ENCODE results near the gene BCKDHA.
"Not testable (repeated sequence)": the region's sequence is repeated elsewhere in the genome, so short reads cannot be mapped to it uniquely, and the experiment has no call there.

The BCKDHA gene

DNA sequence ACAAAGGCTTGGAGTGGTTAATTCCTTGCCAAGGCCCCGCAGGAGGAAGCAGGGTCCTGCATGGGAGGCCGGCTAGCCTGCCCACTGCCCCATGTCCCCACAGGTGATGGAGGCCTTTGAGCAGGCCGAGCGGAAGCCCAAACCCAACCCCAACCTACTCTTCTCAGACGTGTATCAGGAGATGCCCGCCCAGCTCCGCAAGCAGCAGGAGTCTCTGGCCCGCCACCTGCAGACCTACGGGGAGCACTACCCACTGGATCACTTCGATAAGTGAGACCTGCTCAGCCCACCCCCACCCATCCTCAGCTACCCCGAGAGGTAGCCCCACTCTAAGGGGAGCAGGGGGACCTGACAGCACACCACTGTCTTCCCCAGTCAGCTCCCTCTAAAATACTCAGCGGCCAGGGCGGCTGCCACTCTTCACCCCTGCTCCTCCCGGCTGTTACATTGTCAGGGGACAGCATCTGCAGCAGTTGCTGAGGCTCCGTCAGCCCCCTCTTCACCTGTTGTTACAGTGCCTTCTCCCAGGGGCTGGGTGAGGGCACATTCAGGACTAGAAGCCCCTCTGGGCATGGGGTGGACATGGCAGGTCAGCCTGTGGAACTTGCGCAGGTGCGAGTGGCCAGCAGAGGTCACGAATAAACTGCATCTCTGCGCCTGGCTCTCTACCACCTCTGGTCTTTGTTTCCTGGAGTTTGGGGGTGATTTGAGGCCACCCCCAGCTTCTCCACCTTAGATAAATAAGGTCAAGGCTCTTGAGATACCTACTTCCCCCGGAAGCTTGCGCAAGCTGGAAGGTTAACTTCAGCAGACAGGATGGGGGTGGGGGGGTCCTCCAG, 26.9 kb downstream of the BCKDHA start:
- FAIRE-seq (no peak), DNase-seq (ENCODE audit: insufficient read length, low spot score) (no peak)

GRCh38 chr19:41425174-41426115, 27.8 kb downstream of the BCKDHA start:
- DNase-seq (ENCODE audit: insufficient read length, low spot score), result no peak
- FAIRE-seq, result no peak

- DNase-seq (ENCODE audit: insufficient read length, low spot score) (no peak), FAIRE-seq (no peak)
Observed at GRCh38 chr19:41426116-41426841, 28.7 kb downstream of the BCKDHA start.

DNA sequence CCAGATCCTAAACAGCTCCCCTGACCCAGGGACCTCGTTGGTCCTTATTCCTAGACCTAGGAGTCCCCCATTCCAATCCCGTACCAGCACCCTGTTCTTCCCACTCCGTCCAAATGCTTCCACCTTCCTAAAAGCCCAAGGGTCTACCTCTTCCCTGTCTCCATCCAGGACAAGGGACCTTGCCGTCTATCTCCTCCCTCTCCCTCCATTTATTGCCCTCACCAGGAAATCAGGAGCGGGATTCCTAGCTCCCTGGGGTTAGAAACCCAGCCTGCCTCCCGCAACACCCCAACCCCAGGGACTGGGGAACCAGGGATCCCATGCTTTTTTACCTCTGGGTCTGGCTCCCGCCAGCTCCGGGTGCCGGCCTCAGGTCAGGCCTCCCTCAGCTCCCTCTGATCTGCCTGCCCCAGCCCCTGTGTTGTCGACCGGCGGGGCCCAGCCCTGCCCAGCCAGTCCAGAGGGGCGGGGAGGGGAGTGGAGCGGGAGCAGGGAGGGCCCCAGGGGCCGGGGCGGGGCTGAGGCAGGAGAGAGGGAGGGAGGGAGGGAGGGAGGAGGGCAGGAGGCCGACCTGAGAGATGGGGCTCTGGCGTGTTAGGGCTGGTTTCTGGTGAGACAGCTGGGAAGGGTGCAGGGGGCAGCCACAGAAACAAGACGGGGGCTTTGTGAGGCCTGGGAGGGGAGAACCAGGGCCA, 29.5 kb downstream of the BCKDHA start, which contains the start of gene B3GNT8:
TSS of gene B3GNT8 (minus strand) at position 423 of the 695 bp plus-strand sequence. CDS start 596 bp downstream, outside the sequence.
- DNase-seq (ENCODE audit: insufficient read length, low spot score) (no peak), FAIRE-seq (no peak)

- DNase-seq (ENCODE audit: insufficient read length, low spot score), result no peak
- FAIRE-seq, result no peak
Observed at GRCh38 chr19:41427647-41428480, 30.2 kb downstream of the BCKDHA start.

- DNase-seq (ENCODE audit: insufficient read length, low spot score) (no peak), FAIRE-seq (no peak)
Observed at GRCh38 chr19:41428481-41428859, 30.9 kb downstream of the BCKDHA start.

DNA sequence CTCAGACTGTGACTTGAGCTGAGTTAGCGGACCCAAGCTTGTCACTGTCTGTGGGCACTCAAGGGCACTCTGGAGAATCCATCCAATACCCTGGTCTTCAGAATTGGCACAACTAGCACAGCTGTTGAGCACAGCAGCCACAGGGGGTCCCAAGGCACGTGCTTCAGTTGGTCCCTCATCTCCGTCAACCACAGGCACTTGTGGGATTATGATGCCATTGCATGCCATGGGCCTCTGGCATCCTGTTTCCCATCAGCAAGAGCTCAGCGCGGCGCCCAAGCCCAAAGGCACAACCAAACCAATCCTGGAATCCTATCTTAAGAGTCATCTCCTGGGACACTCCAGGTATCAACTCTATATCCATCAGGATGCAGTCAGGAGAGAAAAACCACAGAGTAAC, 33.3 kb downstream of the BCKDHA start:
- FAIRE-seq (no peak), DNase-seq (ENCODE audit: insufficient read length, low spot score) (no peak)

DNA sequence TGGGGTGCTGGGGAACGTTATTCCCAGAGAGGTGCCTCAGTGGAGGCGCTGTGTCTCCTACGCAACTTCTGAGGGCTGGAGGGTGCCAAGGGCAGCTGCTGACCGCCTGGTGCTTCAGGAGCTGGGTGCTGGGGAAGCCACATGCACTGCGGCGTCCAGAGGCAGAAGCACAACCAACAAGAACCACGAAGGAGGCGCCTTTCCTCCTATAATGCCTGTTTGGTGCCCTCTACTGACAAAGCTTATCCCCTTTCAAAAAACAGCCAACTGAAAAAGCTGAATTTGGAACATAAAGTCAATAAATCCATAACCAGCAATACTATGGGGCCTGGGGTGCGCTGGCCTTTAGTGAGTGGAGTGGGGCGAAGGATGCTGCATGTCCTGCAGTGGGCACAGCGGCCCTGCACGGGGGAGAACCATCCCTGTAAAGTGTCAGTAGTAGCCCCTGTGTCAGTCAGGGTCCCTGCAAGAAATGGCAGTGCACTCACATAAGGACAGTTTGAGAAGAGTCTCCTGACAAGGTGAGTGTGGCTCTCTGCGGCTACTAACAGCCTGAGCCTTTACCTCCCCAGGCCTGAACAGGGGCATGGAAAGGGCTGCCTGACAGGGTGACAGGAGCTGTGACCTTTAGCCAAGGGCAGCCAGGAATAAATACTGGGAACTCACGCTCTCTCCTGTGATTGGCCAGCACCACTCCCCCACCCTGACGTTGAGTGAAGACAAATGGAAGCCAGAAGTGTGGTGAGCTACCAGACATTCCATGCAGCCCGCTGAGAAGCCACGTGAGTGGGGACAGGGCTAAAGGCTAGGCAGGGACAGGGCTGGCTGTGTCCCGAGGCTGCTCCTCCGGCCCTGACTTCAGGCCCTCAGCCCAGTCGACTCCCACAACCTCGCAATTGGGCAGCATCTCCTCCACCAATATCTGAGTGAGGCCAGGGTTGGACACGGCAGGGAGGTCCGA, 34.1 kb downstream of the BCKDHA start:
- FAIRE-seq (no peak), DNase-seq (ENCODE audit: insufficient read length, low spot score) (no peak)

- no peak for DNase-seq (ENCODE audit: insufficient read length, low spot score)
- FAIRE-seq, result no peak
Observed at GRCh38 chr19:41433171-41433570, 35.6 kb downstream of the BCKDHA start.

GRCh38 chr19:41434450-41434849, 36.8 kb downstream of the BCKDHA start:
- no peak for FAIRE-seq
- no peak for DNase-seq (ENCODE audit: insufficient read length, low spot score)

GRCh38 chr19:41435376-41435775, 37.8 kb downstream of the BCKDHA start:
- not testable (repeated sequence) for FAIRE-seq; DNase-seq (ENCODE audit: insufficient read length, low spot score)

GRCh38 chr19:41435936-41436673, 38.5 kb downstream of the BCKDHA start:
- DNase-seq (ENCODE audit: insufficient read length, low spot score), result no peak
- no peak for FAIRE-seq

DNA sequence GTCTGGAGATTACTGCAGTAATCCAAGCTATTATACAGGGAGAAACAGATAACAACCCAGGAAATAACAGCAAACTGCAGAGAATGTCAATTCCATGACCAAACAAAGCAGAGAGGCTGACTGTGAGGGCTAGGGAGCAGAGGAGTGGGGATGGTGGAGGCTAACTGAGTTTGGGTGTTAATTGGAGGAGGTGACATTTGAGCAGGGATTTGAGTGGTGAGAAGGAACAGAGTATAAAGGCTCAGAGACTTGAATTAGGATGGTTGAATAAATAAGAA, 39.0 kb downstream of the BCKDHA start:
- no peak for DNase-seq (ENCODE audit: insufficient read length, low spot score)
- FAIRE-seq, result no peak

DNA sequence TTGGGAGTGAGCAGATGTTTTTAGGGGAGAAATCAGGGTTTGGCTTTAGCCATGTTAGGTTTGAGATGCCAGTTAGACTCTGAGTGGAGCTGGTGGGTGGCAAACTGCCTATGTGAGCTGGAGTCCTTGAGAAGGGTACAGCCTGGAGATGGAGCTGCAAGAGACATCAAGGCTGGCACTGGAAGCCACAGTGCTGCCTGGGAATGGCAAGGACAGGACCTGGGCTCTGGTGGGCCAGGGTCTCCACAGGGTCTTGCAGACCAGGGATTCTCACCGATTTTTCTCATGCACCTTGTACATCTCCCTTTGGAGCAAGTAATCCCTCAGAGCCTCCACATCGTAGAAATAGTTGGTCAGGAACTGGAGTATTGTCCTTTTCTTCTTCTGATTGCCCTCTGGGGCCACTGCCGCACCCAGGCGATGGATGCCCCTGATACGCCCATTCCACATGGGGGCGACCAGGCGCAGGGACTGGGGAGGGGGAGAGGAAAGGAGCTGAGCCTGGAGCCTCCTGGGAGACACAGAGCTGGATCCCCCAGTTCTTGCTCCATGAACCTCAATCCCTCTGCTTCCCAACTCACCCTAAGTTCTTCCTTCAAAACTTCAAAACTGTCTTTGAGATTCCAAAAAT, 40.4 kb downstream of the BCKDHA start:
- no peak for FAIRE-seq
- no peak for DNase-seq (ENCODE audit: insufficient read length, low spot score)

DNA sequence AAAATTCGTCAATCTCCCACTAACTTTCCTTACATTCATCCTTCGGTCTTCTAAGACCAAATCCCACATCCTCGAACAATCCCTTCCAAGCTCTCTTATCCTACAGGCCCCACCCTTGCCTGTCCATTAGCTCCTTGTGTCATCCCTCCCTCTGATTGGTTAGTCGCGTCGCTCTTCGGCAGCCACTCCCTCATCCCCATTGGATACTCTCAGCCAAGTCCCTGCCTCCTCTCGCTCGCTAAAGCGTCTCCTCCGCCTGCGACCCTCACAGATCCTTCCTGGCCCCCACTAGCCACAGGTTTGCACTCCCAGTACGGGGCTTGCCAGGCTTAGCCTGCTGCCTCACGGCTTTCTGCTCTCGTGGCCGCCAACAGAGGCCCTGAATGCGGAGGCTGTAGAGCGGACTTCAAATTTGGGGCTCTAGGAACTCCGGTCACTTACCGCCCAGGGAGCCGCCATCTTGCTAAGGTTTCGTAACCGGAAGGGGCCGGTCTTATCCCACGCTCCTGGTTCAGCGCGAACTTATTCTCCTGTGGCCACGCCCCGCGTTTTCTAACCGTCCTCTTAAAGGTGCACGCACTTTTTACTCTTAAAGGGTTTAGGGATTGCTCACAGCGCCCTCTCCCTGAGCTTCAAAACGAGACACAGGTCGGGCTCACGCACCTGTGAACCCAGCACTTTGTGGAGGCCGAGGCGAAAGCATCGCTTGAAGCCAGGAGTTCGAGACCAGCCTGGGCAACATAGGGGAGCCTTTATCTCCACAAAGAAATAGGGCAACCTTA, 42.0 kb downstream of the BCKDHA start, which contains the start of gene DMAC2:
TSS of gene DMAC2 (minus strand) at position 472 of the 782 bp plus-strand sequence. CDS start at position 459, 13 bp downstream.
- peak; percentile 99 for DNase-seq (ENCODE audit: insufficient read length, low spot score)
- peak; percentile 94 for FAIRE-seq

GRCh38 chr19:41441321-41441945, 43.8 kb downstream of the BCKDHA start:
- FAIRE-seq (no peak), DNase-seq (ENCODE audit: insufficient read length, low spot score) (no peak)
